H1 (cell line): ENCODE measurements around the gene OXLD1. TPM values are rescaled to one million over a fixed set of nuclear protein-coding genes. Genes with fewer than 3 reads are reported as not detected.

Experiments
- ASH2L ChIP-seq: fragments of 200-600, 300-600 bp; sonication (generic); IDR thresholded peaks from one replicate; pipeline ENCODE4 v1.7.1; 2017; ENCODE audit warnings: low read length
- ATF2 ChIP-seq: IDR thresholded peaks from 2 replicates; pipeline ENCODE4 v1.6.1; 2012; ENCODE audit warnings: low read length, inconsistent platforms
- ATF3 ChIP-seq: IDR thresholded peaks from 2 replicates; pipeline ENCODE4 v1.6.1; 2011; ENCODE audit warnings: low read depth, mild to moderate bottlenecking, low read length; ENCODE audit not compliant: insufficient read depth
- CHD7 ChIP-seq: fragments of 300-600 bp; sonication (generic); IDR thresholded peaks from 2 replicates; pipeline ENCODE4 v1.7.1; 2012; ENCODE audit warnings: low read length, moderate library complexity, mild to moderate bottlenecking, inconsistent platforms; ENCODE audit not compliant: insufficient replicate concordance
- HDAC2 ChIP-seq, 2 experiments: fragments of 300-600 bp in 1 of 2; sonication (generic) in 1 of 2; IDR thresholded peaks; 2 replicates each; pipeline ENCODE4 v1.6.1; 2011 to 2012; ENCODE audit warnings: low read depth in 2 of 2, low read length in 2 of 2, mild to moderate bottlenecking in 2 of 2, moderate library complexity in 2 of 2, borderline replicate concordance in 1 of 2, inconsistent platforms in 1 of 2
- NANOG ChIP-seq: IDR thresholded peaks from 2 replicates; pipeline ENCODE4 v1.6.1; 2011; ENCODE audit warnings: low read length, low read depth, mild to moderate bottlenecking, inconsistent platforms; ENCODE audit not compliant: insufficient read depth, poor library complexity, severe bottlenecking
- PHF8 ChIP-seq: fragments of 200-600 bp; sonication (generic); conservative IDR thresholded peaks from 2 replicates; pipeline ENCODE4 v1.7.1; 2012; ENCODE audit warnings: low read depth, mild to moderate bottlenecking, inconsistent platforms, low read length, moderate library complexity
- SP1 ChIP-seq: IDR thresholded peaks from 2 replicates; pipeline ENCODE4 v1.6.1; 2011; ENCODE audit warnings: low read depth, low read length
- TAF7 ChIP-seq: optimal IDR thresholded peaks from 2 replicates; pipeline ENCODE3; 2011; ENCODE audit warnings: low read depth, mild to moderate bottlenecking, inconsistent platforms, low read length, moderate library complexity, borderline replicate concordance
- polyA plus RNA-seq, 7 experiments: library from polyadenylated mRNA; depleted of rRNA in 3 of 7; stranded (reverse) in 5 of 7; unstranded in 2 of 7; fragments of >200 nt in 5 of 7; fragments of 200-250 nt in 2 of 7; gene quantifications; 1 replicate in 5 of 7; 2 replicates in 1 of 7; 4 replicates in 1 of 7; pipeline versions ENCODE4 v1.2.1 to v1.2.3, GENCODE V29; 2011 to 2013; ENCODE audit warnings: missing spikeins in 2 of 7, mixed read lengths in 2 of 7
- total RNA-seq: library from RNA; stranded (reverse); fragmentation: NEBNext Ultra II Directional; extraction: Animal tissue kit (Norgen Biotek cat#: 25700); gene quantifications from 2 replicates; pipeline ENCODE4 v1.2.1, GENCODE V29; 2021

The OXLD1 gene
- total and polyA plus RNA-seq, 2 of the 8 experiments (the other 6 are each of a cell fraction or from before 2014, with no cell fraction given) = 41.5 to 61.9 TPM

- TF ChIP-seq CHD7 (no peak), HDAC2 (IDR thresholded peaks at IDR 0.05; ENCODE audit: borderline replicate concordance in 1 of 2, low read depth in 2 of 2, low read length in 2 of 2) (no peak), ATF3 (no peak), TAF7 (no peak), PHF8 (no peak), NANOG (no peak), SP1 (no peak), ASH2L (no peak), ATF2 (no peak)
These were observed 7.4 kb downstream of the OXLD1 start (continued) for GRCh38 chr17:81659038-81659437.
